Measurements from ENCODE around the gene SEC24A.
"Not testable (repeated sequence)": the region's sequence is repeated elsewhere in the genome, so short reads cannot be mapped to it uniquely, and the experiment has no call there.

The SEC24A gene

DNA sequence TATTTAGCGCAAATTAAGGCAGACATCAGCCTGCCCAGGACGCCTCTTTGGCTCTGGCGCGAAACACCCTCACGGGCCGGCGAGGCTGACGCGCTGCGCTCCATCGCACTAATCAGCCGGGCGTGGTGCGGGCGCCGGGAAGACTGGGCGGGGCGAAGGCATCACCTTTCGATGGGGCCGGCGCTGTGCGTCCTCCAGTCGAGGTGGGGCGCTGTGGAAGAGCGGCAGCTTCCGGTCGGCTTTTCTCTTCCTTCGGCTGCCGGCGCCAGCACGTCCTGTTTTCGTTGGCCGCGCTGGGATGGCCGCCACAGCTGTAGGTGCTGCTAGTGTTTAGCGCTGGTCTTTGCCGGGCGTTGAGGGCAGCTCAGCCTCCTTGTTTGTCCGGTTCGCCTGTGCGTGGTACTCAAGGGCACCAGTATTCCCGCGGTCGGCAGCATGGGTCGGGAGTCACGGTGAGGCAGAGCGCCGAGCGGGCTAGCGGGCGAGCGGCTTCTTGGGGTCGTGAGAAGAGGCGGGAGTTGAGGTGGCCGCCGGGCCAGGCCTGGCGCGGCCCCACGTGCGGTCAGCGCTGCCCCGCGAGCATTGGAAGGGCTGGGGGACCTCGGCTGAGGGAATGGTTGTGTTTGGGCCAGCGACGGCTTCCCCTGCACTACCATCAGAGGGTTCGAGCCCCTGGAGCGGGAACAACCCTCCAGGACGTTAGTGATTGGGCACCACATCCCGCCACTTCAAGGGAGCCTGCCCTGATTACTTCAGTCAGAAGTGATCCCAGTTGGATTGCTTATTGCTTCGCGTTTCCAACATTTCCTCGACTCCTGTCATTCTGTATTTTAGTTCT, 110.1 kb downstream of the SEC24A start, which contains the start of gene DDX46:
Gene DDX46 (plus strand): TSS at position 276 of the 838 bp plus-strand sequence. CDS start 160 bp downstream, at position 436.
- peak; percentile 68 for TF ChIP-seq CTCF (IDR thresholded peaks at IDR 0.05; ENCODE audit: low read depth, low read length)
- DNase-seq (ENCODE audit: extremely low read depth, low read depth) = peak; percentile 61

- DNase-seq (ENCODE audit: extremely low read depth, low read depth) = not testable (repeated sequence)
These were observed 119.1 kb downstream of the SEC24A start for GRCh38 chr5:134767528-134768291.

- no peak for TF ChIP-seq CTCF (IDR thresholded peaks at IDR 0.05; ENCODE audit: low read depth, low read length)
- DNase-seq (ENCODE audit: extremely low read depth, low read depth) = no peak
These were observed 120.6 kb downstream of the SEC24A start for GRCh38 chr5:134769206-134769605.

DNA sequence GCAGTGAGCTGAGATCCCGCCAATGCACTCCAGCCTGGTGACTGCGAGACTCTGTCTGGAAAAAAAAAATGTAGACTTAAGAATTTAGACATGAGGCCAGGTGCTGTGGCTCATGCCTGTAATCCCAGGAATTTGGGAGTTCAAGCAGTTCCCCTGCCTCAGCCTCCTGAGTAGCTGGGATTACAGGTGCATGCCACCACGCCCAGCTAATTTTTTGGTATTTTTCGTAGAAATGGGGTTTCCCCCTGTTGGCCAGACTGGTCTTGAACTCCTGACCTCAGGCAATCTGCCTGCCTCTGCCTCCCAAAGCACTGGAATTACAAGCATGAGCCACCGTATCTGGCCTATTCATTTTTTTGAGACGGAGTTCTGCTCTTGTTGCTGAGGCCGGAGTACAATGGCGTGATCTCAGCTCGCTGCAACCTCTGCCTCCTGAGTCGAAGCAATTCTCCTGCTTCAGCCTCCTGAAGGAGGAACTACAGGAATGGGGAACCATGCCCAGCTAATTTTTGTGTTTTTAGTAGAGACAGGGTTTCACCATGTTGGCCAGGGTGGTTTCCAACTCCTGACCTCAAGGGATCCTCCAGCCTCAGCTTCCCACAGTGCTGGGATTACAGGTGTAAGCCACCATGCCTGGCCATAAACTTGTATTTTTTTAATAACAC, 124.0 kb downstream of the SEC24A start:
- no peak for DNase-seq (ENCODE audit: extremely low read depth, low read depth)

GRCh38 chr5:134777366-134777765, 128.8 kb downstream of the SEC24A start:
- no peak for TF ChIP-seq CTCF (IDR thresholded peaks at IDR 0.05; ENCODE audit: low read depth, low read length)
- no peak for DNase-seq (ENCODE audit: extremely low read depth, low read depth)

More for the DNA sequence above, 124.0 kb downstream of the SEC24A start:
- TF ChIP-seq CTCF (IDR thresholded peaks at IDR 0.05; ENCODE audit: low read depth, low read length) = no peak

All from AG09319 (cell line).